Measurements from ENCODE around the gene SLC29A3. TPM values are rescaled to one million over a fixed set of nuclear protein-coding genes. Genes with fewer than 3 reads are reported as not detected.

SLC29A3 gene
- total RNA-seq, 2 donors from 2014 or later, result 4.6 to 12.7 TPM

- H3K4me3 ChIP-seq, result no peak overlapping the region
- intact Hi-C loops (cut with DNase I), result no loop called here
- DNase-seq (ENCODE audit: low spot score), result no peak
- no peaks in the 10 kb centered on the region for H3K36me3 ChIP-seq
- no peaks in the 10 kb centered on the region for H3K27me3 ChIP-seq (replicated peaks; ENCODE audit: insufficient read depth)
- no peaks in the 10 kb centered on the region for H3K4me1 ChIP-seq (replicated peaks)
- WGBS, result 84% methylated on average over 8 of the region's 8 CpGs
- H3K9me3 ChIP-seq, result no peaks in the 10 kb centered on the region
- no peak overlapping the region for H3K27ac ChIP-seq
- no peak for TF ChIP-seq CTCF (IDR thresholded peaks at IDR 0.05)
- TF ChIP-seq POLR2A (IDR thresholded peaks at IDR 0.05), result no peak
- TF ChIP-seq POLR2AphosphoS5 (IDR thresholded peaks at IDR 0.05), result no peak
These were observed 69.7 kb downstream of the SLC29A3 start for GRCh38 chr10:71388583-71389310.

DNA sequence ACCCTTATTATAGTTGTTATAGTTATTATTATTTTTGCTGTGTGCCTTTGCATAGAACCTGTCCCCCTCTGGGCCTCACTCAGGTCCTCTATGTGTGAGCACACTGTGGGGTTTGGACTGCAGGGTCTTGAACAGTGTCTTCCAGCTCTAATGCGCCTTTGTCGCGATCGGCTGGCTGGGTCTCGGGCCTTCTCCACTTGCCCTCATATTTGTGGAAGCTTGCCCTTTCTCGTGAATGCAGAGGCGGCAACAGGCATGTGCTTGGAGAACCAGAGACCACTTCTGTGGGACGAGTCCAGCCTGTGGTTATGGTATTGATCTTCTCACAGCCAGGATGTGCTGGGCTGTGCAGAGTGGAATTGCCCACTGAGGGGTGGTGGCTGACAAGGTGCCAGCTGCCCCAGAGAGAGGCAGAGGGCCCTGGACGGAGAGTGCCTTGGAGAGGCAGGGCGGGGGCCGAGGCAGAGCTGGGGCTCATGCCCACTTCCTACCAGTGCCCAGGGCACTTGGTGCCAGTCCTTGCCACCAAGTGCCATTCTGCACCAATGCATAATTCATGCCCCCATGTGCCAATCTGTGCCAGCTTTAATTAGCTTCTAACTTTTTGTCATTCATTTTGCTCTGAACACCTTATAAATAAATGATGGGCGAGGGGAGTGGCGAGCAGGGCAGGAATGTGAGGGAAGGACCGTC, 70.9 kb downstream of the SLC29A3 start:
- intact Hi-C loops (cut with DNase I), result loop anchor here (5.0 to 10.0 kb wide), 2 partner anchors 422 to 505 kb away; no protein-coding TSS in a partner anchor
- H3K4me3 ChIP-seq, result no peak overlapping the region
- TF ChIP-seq POLR2A (IDR thresholded peaks at IDR 0.05) (no peak), CTCF (IDR thresholded peaks at IDR 0.05) (no peak), POLR2AphosphoS5 (IDR thresholded peaks at IDR 0.05) (no peak)
- no peaks in the 10 kb centered on the region for H3K27me3 ChIP-seq (replicated peaks; ENCODE audit: insufficient read depth)
- no peaks in the 10 kb centered on the region for H3K4me1 ChIP-seq (replicated peaks)
- no peaks in the 10 kb centered on the region for H3K9me3 ChIP-seq
- H3K36me3 ChIP-seq, result no peaks in the 10 kb centered on the region
- WGBS, result 87% methylated on average over 14 of the region's 14 CpGs
- H3K27ac ChIP-seq, result no peak overlapping the region
- no peak for DNase-seq (ENCODE audit: low spot score)

GRCh38 chr10:71390461-71390835, 71.4 kb downstream of the SLC29A3 start:
- Histone ChIP-seq H3K4me1 (replicated peaks) (no peaks in the 10 kb centered on the region), H3K4me3 (no peak overlapping the region), H3K27ac (no peak overlapping the region), H3K27me3 (replicated peaks; ENCODE audit: insufficient read depth) (no peaks in the 10 kb centered on the region), H3K36me3 (no peaks in the 10 kb centered on the region), H3K9me3 (no peaks in the 10 kb centered on the region)
- 27% methylated on average over 10 of the region's 10 CpGs for WGBS
- intact Hi-C loops (cut with DNase I), result loop anchor here (5.0 to 10.0 kb wide), 2 partner anchors 422 to 504 kb away; no protein-coding TSS in a partner anchor
- TF ChIP-seq CTCF (IDR thresholded peaks at IDR 0.05), result no peak
- no peak for TF ChIP-seq POLR2A (IDR thresholded peaks at IDR 0.05)
- no peak for TF ChIP-seq POLR2AphosphoS5 (IDR thresholded peaks at IDR 0.05)
- DNase-seq (ENCODE audit: low spot score), result no peak

GRCh38 chr10:71390921-71391690, 72.0 kb downstream of the SLC29A3 start:
- Histone ChIP-seq H3K9me3 (no peaks in the 10 kb centered on the region), H3K27ac (no peak overlapping the region), H3K27me3 (replicated peaks; ENCODE audit: insufficient read depth) (no peaks in the 10 kb centered on the region), H3K36me3 (no peaks in the 10 kb centered on the region), H3K4me1 (replicated peaks) (no peaks in the 10 kb centered on the region), H3K4me3 (no peak overlapping the region)
- no peak for DNase-seq (ENCODE audit: low spot score)
- intact Hi-C loops (cut with DNase I), result loop anchor here (5.0 to 10.0 kb wide), 2 partner anchors 421 to 504 kb away; no protein-coding TSS in a partner anchor
- WGBS, result 88% methylated on average over 3 of the region's 3 CpGs
- TF ChIP-seq POLR2A (IDR thresholded peaks at IDR 0.05) (no peak), POLR2AphosphoS5 (IDR thresholded peaks at IDR 0.05) (no peak), CTCF (IDR thresholded peaks at IDR 0.05) (no peak)
